Neural cell (in vitro differentiated cells): ENCODE results near the gene COLEC12.

ENCODE experiments used
- POLR2AphosphoS5 ChIP-seq: IDR thresholded peaks from 2 replicates; pipeline ENCODE4 v1.6.1; 2012
- SMC3 ChIP-seq: fragments of 450-650 bp; conservative IDR thresholded peaks from 2 replicates; pipeline ENCODE4 v1.6.1; 2014; ENCODE audit warnings: antibody characterized with exemption, mild to moderate bottlenecking, moderate library complexity; ENCODE audit not compliant: poor library complexity
- TAF1 ChIP-seq: IDR thresholded peaks from 2 replicates; pipeline ENCODE4 v1.6.1; 2012; ENCODE audit warnings: low read depth
- TF ChIP-seq, protein P1 (sequence below): IDR thresholded peaks from 2 replicates; pipeline ENCODE4 v1.6.1; 2012; ENCODE audit warnings: borderline replicate concordance
- TF ChIP-seq, protein P2 (sequence below): fragments of 450-650 bp; IDR thresholded peaks from 2 replicates; pipeline ENCODE4 v1.5.1; 2014; ENCODE audit warnings: antibody characterized with exemption, mild to moderate bottlenecking, moderate library complexity; ENCODE audit not compliant: poor library complexity, severe bottlenecking

DNA sequence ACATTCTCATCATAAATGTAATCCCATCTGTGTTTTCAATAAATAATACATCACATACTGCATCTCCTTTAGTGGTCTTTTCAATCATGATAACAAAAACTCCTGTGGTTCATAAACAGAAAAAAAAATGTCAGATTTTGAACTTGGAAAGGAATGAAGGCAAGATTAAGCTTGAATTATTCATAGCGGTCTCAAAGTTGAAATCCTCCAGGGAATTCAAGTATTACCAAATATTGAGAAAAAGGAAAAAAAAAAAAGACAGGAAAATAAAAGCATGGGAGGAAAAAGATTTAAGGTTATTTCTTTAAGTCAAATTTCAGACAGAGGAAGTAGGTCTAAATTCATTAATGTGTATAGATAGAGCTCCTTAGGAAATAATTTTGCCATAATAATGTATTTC, 92.1 kb downstream of the COLEC12 start:
- TF ChIP-seq, protein P1, sequence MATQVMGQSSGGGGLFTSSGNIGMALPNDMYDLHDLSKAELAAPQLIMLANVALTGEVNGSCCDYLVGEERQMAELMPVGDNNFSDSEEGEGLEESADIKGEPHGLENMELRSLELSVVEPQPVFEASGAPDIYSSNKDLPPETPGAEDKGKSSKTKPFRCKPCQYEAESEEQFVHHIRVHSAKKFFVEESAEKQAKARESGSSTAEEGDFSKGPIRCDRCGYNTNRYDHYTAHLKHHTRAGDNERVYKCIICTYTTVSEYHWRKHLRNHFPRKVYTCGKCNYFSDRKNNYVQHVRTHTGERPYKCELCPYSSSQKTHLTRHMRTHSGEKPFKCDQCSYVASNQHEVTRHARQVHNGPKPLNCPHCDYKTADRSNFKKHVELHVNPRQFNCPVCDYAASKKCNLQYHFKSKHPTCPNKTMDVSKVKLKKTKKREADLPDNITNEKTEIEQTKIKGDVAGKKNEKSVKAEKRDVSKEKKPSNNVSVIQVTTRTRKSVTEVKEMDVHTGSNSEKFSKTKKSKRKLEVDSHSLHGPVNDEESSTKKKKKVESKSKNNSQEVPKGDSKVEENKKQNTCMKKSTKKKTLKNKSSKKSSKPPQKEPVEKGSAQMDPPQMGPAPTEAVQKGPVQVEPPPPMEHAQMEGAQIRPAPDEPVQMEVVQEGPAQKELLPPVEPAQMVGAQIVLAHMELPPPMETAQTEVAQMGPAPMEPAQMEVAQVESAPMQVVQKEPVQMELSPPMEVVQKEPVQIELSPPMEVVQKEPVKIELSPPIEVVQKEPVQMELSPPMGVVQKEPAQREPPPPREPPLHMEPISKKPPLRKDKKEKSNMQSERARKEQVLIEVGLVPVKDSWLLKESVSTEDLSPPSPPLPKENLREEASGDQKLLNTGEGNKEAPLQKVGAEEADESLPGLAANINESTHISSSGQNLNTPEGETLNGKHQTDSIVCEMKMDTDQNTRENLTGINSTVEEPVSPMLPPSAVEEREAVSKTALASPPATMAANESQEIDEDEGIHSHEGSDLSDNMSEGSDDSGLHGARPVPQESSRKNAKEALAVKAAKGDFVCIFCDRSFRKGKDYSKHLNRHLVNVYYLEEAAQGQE, result no peak
- no peak for TF ChIP-seq SMC3
- TF ChIP-seq, protein P2, sequence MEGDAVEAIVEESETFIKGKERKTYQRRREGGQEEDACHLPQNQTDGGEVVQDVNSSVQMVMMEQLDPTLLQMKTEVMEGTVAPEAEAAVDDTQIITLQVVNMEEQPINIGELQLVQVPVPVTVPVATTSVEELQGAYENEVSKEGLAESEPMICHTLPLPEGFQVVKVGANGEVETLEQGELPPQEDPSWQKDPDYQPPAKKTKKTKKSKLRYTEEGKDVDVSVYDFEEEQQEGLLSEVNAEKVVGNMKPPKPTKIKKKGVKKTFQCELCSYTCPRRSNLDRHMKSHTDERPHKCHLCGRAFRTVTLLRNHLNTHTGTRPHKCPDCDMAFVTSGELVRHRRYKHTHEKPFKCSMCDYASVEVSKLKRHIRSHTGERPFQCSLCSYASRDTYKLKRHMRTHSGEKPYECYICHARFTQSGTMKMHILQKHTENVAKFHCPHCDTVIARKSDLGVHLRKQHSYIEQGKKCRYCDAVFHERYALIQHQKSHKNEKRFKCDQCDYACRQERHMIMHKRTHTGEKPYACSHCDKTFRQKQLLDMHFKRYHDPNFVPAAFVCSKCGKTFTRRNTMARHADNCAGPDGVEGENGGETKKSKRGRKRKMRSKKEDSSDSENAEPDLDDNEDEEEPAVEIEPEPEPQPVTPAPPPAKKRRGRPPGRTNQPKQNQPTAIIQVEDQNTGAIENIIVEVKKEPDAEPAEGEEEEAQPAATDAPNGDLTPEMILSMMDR, result no peak
- no peak for TF ChIP-seq TAF1
- no peak for TF ChIP-seq POLR2AphosphoS5
